Measurements from ENCODE around the gene SYCE3.
A peak's percentile ranks its signal among the peaks of the same experiment; 100 is the strongest.

SYCE3 gene

GRCh38 chr22:50569041-50569459 lies 6.3 kb upstream of the SYCE3 start:
- no peak for TF ChIP-seq CTCF (IDR thresholded peaks at IDR 0.05; ENCODE audit: borderline replicate concordance, insufficient read depth, low read depth, low read length)
- no peak overlapping the region for H3K4me3 ChIP-seq (ENCODE audit: low read depth, low read length)

GRCh38 chr22:50568626-50569025 lies 5.9 kb upstream of the SYCE3 start:
- no peak for TF ChIP-seq CTCF (IDR thresholded peaks at IDR 0.05; ENCODE audit: borderline replicate concordance, insufficient read depth, low read depth, low read length)
- no peak overlapping the region for H3K4me3 ChIP-seq (ENCODE audit: low read depth, low read length)

GRCh38 chr22:50567721-50568252 lies 5.1 kb upstream of the SYCE3 start:
- H3K4me3 ChIP-seq (ENCODE audit: low read depth, low read length) = no peak overlapping the region
- no peak for TF ChIP-seq CTCF (IDR thresholded peaks at IDR 0.05; ENCODE audit: borderline replicate concordance, insufficient read depth, low read depth, low read length)

DNA sequence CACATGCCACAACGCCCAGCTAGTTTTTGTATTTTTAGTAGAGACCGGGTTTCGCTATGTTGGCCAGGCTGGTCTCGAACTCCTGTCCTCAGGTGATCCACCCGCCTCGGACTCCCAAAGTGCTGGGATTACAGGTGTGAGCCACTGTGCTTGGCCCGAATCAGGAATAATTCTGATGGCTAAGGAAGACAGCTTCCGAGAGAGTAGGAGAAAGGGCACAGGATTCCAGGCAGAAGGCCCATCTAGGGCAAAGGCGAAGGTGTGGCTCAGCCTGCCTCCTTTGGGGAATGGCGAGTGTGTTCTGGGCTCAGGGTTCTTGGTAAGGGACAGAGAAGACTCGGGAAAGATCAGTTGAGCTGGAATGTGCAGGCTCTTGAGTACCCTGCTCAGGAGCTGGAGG lies 1.6 kb upstream of the SYCE3 start:
- TF ChIP-seq CTCF (IDR thresholded peaks at IDR 0.05; ENCODE audit: borderline replicate concordance, insufficient read depth, low read depth, low read length) = no peak
- no peak overlapping the region for H3K4me3 ChIP-seq (ENCODE audit: low read depth, low read length)

GRCh38 chr22:50563413-50564160 lies 868 bp upstream of the SYCE3 start:
- H3K4me3 ChIP-seq (ENCODE audit: low read depth, low read length) = peak overlapping the region; percentile 63
- no peak for TF ChIP-seq CTCF (IDR thresholded peaks at IDR 0.05; ENCODE audit: borderline replicate concordance, insufficient read depth, low read depth, low read length)

GRCh38 chr22:50561401-50562358 lies 1.0 kb downstream of the SYCE3 start:
- no peak overlapping the region for H3K4me3 ChIP-seq (ENCODE audit: low read depth, low read length)
- no peak for TF ChIP-seq CTCF (IDR thresholded peaks at IDR 0.05; ENCODE audit: borderline replicate concordance, insufficient read depth, low read depth, low read length)
